Measurements from ENCODE around the gene SPRR2D. TPM values are rescaled to one million over a fixed set of nuclear protein-coding genes. Genes with fewer than 3 reads are reported as not detected.
A peak's percentile ranks its signal among the peaks of the same experiment; 100 is the strongest.
"Not testable (repeated sequence)": the region's sequence is repeated elsewhere in the genome, so short reads cannot be mapped to it uniquely, and the experiment has no call there.

SPRR2D gene
- total RNA-seq, 1 experiment from 2014 or later = 26.7 TPM

GRCh38 chr1:153024413-153024812 lies 16.5 kb downstream of the SPRR2D start:
- no peak for DNase-seq (ENCODE audit: low read depth, low spot score)
- in situ Hi-C loops (cut with HindIII; ENCODE audit: low pct_unique_long_range_greater_than_20kb, low sequenced_read_pairs) = no loop called here

GRCh38 chr1:153023109-153023508 lies 17.8 kb downstream of the SPRR2D start:
- no peak for DNase-seq (ENCODE audit: low read depth, low spot score)
- in situ Hi-C loops (cut with HindIII; ENCODE audit: low pct_unique_long_range_greater_than_20kb, low sequenced_read_pairs) = no loop called here

- DNase-seq (ENCODE audit: low read depth, low spot score); in situ Hi-C loops (cut with HindIII; ENCODE audit: low pct_unique_long_range_greater_than_20kb, low sequenced_read_pairs): not testable (repeated sequence)
Measured at GRCh38 chr1:153022340-153022739, 18.6 kb downstream of the SPRR2D start.

DNA sequence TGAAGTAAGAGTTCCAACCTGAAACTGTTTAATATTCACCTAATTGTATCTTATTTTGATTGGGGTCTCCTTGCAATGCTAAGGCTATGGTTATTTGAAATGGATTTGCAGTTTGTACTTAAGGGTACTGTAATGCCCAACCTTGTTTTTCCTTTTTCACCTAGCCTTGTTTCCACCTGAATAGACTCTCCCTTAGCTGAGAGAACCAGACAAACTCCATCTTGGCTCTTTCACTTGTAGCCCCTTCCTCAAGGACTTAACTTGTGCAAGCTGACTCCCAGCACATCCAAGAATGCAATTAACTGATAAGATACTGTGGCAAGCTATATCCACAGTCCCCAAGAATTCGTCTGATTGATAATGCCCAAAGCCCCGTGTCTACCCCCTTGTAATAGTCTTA lies 19.1 kb downstream of the SPRR2D start:
- in situ Hi-C loops (cut with HindIII; ENCODE audit: low pct_unique_long_range_greater_than_20kb, low sequenced_read_pairs); DNase-seq (ENCODE audit: low read depth, low spot score): not testable (repeated sequence)

GRCh38 chr1:153011235-153011758 lies 29.6 kb downstream of the SPRR2D start:
- in situ Hi-C loops (cut with HindIII; ENCODE audit: low pct_unique_long_range_greater_than_20kb, low sequenced_read_pairs); DNase-seq (ENCODE audit: low read depth, low spot score): not testable (repeated sequence)

GRCh38 chr1:153001382-153001781 lies 39.5 kb downstream of the SPRR2D start, which contains the start of gene SPRR3:
Gene SPRR3, plus strand, starts transcription at chr1:153001749. Its CDS starts 1,272 bp downstream, at chr1:153003021.
- in situ Hi-C loops (cut with HindIII; ENCODE audit: low pct_unique_long_range_greater_than_20kb, low sequenced_read_pairs) = no loop called here
- no peak for DNase-seq (ENCODE audit: low read depth, low spot score)

GRCh38 chr1:153000294-153000693 lies 40.6 kb downstream of the SPRR2D start:
- in situ Hi-C loops (cut with HindIII; ENCODE audit: low pct_unique_long_range_greater_than_20kb, low sequenced_read_pairs) = no loop called here
- peak; percentile 56 for DNase-seq (ENCODE audit: low read depth, low spot score)

DNA sequence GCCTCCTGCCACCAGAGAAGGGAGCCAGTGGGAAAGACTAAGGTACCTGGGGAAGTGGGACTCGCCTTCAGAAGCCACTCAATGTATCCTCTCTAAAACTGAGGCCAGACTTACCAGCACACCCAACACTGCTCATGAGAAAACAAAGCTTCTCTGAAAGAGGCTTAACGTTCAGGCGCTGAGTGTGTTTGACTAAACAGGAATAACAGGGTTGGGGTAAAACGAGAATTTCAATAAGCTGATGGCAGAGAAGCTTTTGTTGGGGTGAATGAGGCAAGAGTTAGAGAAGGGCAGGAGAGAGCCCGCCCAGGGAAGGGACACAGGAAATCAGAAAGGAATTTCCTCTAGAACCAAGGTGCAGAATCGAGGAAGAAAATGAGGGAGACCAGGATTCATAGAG lies 41.1 kb downstream of the SPRR2D start:
- no peak for DNase-seq (ENCODE audit: low read depth, low spot score)
- in situ Hi-C loops (cut with HindIII; ENCODE audit: low pct_unique_long_range_greater_than_20kb, low sequenced_read_pairs) = no loop called here

GRCh38 chr1:152998476-152998875 lies 42.4 kb downstream of the SPRR2D start:
- in situ Hi-C loops (cut with HindIII; ENCODE audit: low pct_unique_long_range_greater_than_20kb, low sequenced_read_pairs) = no loop called here
- DNase-seq (ENCODE audit: low read depth, low spot score) = no peak

DNA sequence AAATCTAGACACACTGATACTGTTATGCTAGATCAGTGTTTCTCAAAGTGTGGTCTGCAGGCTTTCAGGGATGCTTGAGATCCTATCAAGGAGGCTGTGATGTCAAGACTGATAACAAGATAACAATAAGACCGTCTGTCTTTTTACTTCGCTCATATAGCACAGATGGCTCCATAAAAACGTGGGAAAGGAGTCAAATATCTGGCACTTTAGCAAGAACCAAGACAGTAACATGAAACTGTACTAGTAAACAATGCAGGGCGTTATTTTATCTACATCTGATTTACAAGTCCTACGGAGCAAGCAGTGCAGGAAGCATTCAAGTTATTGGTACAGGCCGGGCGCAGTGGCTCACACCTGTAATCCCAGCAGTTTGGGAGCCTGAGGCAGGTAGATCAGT lies 43.0 kb downstream of the SPRR2D start:
- in situ Hi-C loops (cut with HindIII; ENCODE audit: low pct_unique_long_range_greater_than_20kb, low sequenced_read_pairs) = no loop called here
- DNase-seq (ENCODE audit: low read depth, low spot score) = no peak

DNA sequence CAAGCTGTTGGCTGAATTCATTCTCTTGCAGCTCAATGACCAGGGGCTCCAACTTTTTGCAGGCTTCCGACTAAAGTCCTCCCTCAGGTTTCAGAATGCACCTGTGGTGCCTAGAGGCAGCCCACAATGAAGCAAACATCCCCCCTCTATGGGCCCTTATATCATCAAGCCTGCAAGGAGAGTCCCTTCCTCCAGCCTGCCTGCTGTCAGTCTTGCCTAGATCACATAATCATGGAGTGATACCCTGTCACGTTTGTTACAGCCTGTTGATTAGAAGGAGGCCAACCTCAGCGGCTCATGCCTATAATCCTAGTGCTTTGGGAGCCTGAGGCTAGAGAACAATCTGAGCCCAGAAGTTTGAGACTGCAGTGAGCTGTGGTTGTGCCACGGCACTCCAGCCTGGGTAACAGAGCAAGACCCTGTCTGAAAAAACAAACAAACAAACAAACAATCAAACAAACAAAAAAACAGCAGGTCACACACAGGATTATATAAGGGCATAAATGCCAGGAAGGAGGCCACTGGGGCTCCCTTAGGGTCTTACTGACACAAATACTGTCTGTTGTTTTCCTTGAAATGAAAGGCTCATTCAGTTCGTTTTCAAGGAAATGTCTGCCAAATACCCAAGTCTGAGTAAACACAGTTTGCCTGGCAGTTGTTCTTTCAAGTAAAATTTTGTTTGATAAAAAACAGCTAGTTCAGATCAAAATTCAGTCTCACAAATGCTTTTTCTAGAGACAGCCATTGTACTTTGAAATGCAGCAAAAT lies 44.1 kb downstream of the SPRR2D start:
- in situ Hi-C loops (cut with HindIII; ENCODE audit: low pct_unique_long_range_greater_than_20kb, low sequenced_read_pairs) = no loop called here
- peak; percentile 41 for DNase-seq (ENCODE audit: low read depth, low spot score)

- in situ Hi-C loops (cut with HindIII; ENCODE audit: low pct_unique_long_range_greater_than_20kb, low sequenced_read_pairs) = no loop called here
- no peak for DNase-seq (ENCODE audit: low read depth, low spot score)
Measured at GRCh38 chr1:152995842-152996241, 45.1 kb downstream of the SPRR2D start.

DNA sequence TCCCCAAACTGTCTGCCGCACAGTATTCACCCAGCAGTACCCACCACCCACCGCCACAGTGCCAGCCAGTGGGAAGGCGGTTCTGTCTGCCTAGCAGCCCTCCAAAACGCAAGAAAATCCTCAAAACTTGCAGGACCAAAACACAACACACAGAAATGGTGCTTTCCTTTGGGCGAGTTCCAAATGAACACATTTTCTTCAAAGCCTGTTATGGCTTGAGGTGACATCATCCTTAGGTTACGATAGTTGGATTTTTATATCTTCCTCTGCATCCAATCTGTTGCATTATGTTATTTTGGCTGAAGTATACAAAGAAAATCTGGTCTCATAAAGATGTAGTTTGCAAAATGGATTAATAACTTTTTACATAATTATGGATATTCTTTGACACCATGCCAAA lies 47.7 kb downstream of the SPRR2D start:
- no peak for DNase-seq (ENCODE audit: low read depth, low spot score)
- in situ Hi-C loops (cut with HindIII; ENCODE audit: low pct_unique_long_range_greater_than_20kb, low sequenced_read_pairs) = no loop called here

Small RNAs within 50 kb of the gene (small RNA-seq; reads per million reads assigned to genes)
- gene AL356867.1 (0 reads per million in 2 experiments), gene RF00322 (0 reads per million in 2 experiments)

Other genes starting within 250 kb of the SPRR2D start
- gene LCE1D, start 244.4 kb downstream of the SPRR2D start, total RNA-seq (2014; rRNA removed; shearing (Covaris generic)) = not detected in 2 replicates
- not detected in 2 replicates for gene LCE1C, start 234.5 kb downstream of the SPRR2D start, total RNA-seq (2014; rRNA removed; shearing (Covaris generic))
- not detected in 2 replicates for gene LCE1B, start 229.1 kb downstream of the SPRR2D start, total RNA-seq (2014; rRNA removed; shearing (Covaris generic))
- not detected in 2 replicates for gene LCE1A, start 213.6 kb downstream of the SPRR2D start, total RNA-seq (2014; rRNA removed; shearing (Covaris generic))
- gene LCE6A, start 198.3 kb downstream of the SPRR2D start, total RNA-seq (2014; rRNA removed; shearing (Covaris generic)) = not detected in 2 replicates
- not detected in 2 replicates for gene LCE7A, start 181.1 kb downstream of the SPRR2D start, total RNA-seq (2014; rRNA removed; shearing (Covaris generic))
- not detected in 2 replicates for gene SMCP, start 162.8 kb downstream of the SPRR2D start, total RNA-seq (2014; rRNA removed; shearing (Covaris generic))
- gene IVL, start 132.6 kb downstream of the SPRR2D start, total RNA-seq (2014; rRNA removed; shearing (Covaris generic)) = not detected in 2 replicates
- not detected in 2 replicates for gene SPRR5, start 93.9 kb downstream of the SPRR2D start, total RNA-seq (2014; rRNA removed; shearing (Covaris generic))
- gene SPRR4, start 70.5 kb downstream of the SPRR2D start, total RNA-seq (2014; rRNA removed; shearing (Covaris generic)) = not detected in 2 replicates
- not detected in 2 replicates for gene SPRR1A, start 57.0 kb downstream of the SPRR2D start, total RNA-seq (2014; rRNA removed; shearing (Covaris generic))
- not detected in 2 replicates for gene SPRR3, start 39.4 kb downstream of the SPRR2D start, total RNA-seq (2014; rRNA removed; shearing (Covaris generic))
- gene SPRR1B, start 9.9 kb downstream of the SPRR2D start, total RNA-seq (2014; rRNA removed; shearing (Covaris generic)) = not detected in 2 replicates
- not detected in 2 replicates for gene SPRR2A, start 16.4 kb upstream of the SPRR2D start, total RNA-seq (2014; rRNA removed; shearing (Covaris generic))
- not detected in 2 replicates for gene SPRR2B, start 30.5 kb upstream of the SPRR2D start, total RNA-seq (2014; rRNA removed; shearing (Covaris generic))
- gene SPRR2E, start 53.4 kb upstream of the SPRR2D start, total RNA-seq (2014; rRNA removed; shearing (Covaris generic)) = not detected in 2 replicates
- 0.18 and 0.51 TPM in 2 replicates for gene SPRR2F, start 72.4 kb upstream of the SPRR2D start, total RNA-seq (2014; rRNA removed; shearing (Covaris generic))
- not detected in 2 replicates for gene SPRR2G, start 109.8 kb upstream of the SPRR2D start, total RNA-seq (2014; rRNA removed; shearing (Covaris generic))
- gene LELP1, start 162.3 kb upstream of the SPRR2D start, total RNA-seq (2014; rRNA removed; shearing (Covaris generic)) = not detected in 2 replicates
- gene PRR9, start 176.5 kb upstream of the SPRR2D start, total RNA-seq (2014; rRNA removed; shearing (Covaris generic)) = not detected in 2 replicates
- not detected in 2 replicates for gene LORICRIN, start 218.6 kb upstream of the SPRR2D start, total RNA-seq (2014; rRNA removed; shearing (Covaris generic))

All from SK-MEL-5 (cell line).